K562 (cell line): Measurements from ENCODE around the gene TMEM117. TPM values are rescaled to one million over a fixed set of nuclear protein-coding genes. Genes with fewer than 3 reads are reported as not detected.

Experiments
- ATAC-seq: fragments of 200-7000 bp; cut with Tn5 transposase; 3 replicates; pipeline ENCODE4 v1.9.1; 2020; ENCODE audit warnings: moderate library complexity
- BruUV-seq: library from RNA; stranded (reverse); fragments of 400-500 nt; replicated peaks from 2 replicates; lab custom pipeline; 2021; lab: Mats Ljungman, UMichigan
- CTCF ChIA-PET: fragments of 300-600 bp; formaldehyde crosslinking; extraction: SDS; loops from one replicate; lab custom pipeline; 2021; ENCODE audit warnings: low intra/inter-chr PET ratio; lab: Yijun Ruan, JAX
- POLR2A ChIA-PET: fragments of 300-600, 350-650 bp; sonication (Branson Sonifier 250); formaldehyde crosslinking; extraction: SDS; loops from one replicate; lab custom pipeline; 2021; ENCODE audit warnings: antibody characterized with exemption, inconsistent platforms; lab: Yijun Ruan, JAX
- DNase-seq, 4 experiments: peaks; one replicate each; pipeline versions ENCODE4 v3.0.0 to v3.0.0-alpha.2; 2011 to 2018; ENCODE audit warnings: low spot score in 3 of 4, mixed read lengths in 3 of 4; ENCODE audit errors: extremely low read depth in 1 of 4
- FAIRE-seq: peaks from 2 replicates; lab custom pipeline; 2011; peaks lifted over from hg19 to GRCh38; lab: Jason Lieb, UNC
- H2AFZ ChIP-seq: 2 replicates; pipeline ENCODE4 v1.6.0; 2011; ENCODE audit warnings: low read depth, low read length, control low read depth, inconsistent platforms
- H3K27ac ChIP-seq: fragments of 200-600 bp; 3 replicates; pipeline ENCODE4 v1.8.0; 2011; ENCODE audit warnings: low read depth, mild to moderate bottlenecking, control low read depth, inconsistent platforms, low read length, moderate library complexity, mixed read lengths; ENCODE audit errors: extremely low read depth
- H3K27me3 ChIP-seq, 2 experiments: fragments of 300-600 bp in 1 of 2; 2 replicates in 1 of 2; 3 replicates in 1 of 2; pipeline versions ENCODE4 v1.6.0 to v1.8.0; 2011; ENCODE audit warnings: inconsistent platforms in 2 of 2, low read length in 2 of 2, mild to moderate bottlenecking in 1 of 2, mixed read lengths in 1 of 2, moderate library complexity in 1 of 2; ENCODE audit not compliant: control insufficient read depth in 2 of 2, insufficient read depth in 2 of 2
- H3K36me3 ChIP-seq: fragments of 300-600 bp; 3 replicates; pipeline ENCODE4 v1.8.0; 2011; ENCODE audit warnings: mild to moderate bottlenecking, low read length, inconsistent platforms; ENCODE audit not compliant: control insufficient read depth, insufficient read depth
- H3K4me1 ChIP-seq, 2 experiments: fragments of 200-600 bp in 1 of 2; replicated peaks in 1 of 2; 2 replicates in 1 of 2; 3 replicates in 1 of 2; pipeline versions ENCODE4 v1.5.1 to v1.8.0; 2011; ENCODE audit warnings: inconsistent platforms in 2 of 2, low read length in 2 of 2, mild to moderate bottlenecking in 1 of 2, mixed read lengths in 1 of 2, moderate library complexity in 1 of 2; ENCODE audit not compliant: control insufficient read depth in 2 of 2, insufficient read depth in 2 of 2
- H3K4me2 ChIP-seq: 2 replicates; pipeline ENCODE4 v1.6.1; 2011; ENCODE audit warnings: low read length, control low read depth, inconsistent platforms, mixed read lengths; ENCODE audit not compliant: insufficient read depth
- H3K4me3 ChIP-seq: fragments of 200-600 bp; sonication (generic), shearing (Covaris generic); 2 replicates; pipeline ENCODE4 v1.5.1; 2016; ENCODE audit warnings: control low read depth, inconsistent platforms
- H3K79me2 ChIP-seq: fragments of 200-600 bp; 3 replicates; pipeline ENCODE4 v1.8.0; 2011; ENCODE audit warnings: low read length, inconsistent platforms; ENCODE audit not compliant: control insufficient read depth, insufficient read depth
- H3K9ac ChIP-seq, 2 experiments: 2 replicates each; pipeline versions ENCODE4 v1.6.0 to v1.6.1; 2011; ENCODE audit warnings: low read depth in 2 of 2, low read length in 2 of 2, control low read depth in 1 of 2, inconsistent platforms in 1 of 2, mild to moderate bottlenecking in 1 of 2, mixed read lengths in 1 of 2; ENCODE audit not compliant: insufficient read depth in 1 of 2
- H3K9me1 ChIP-seq: one replicate; pipeline ENCODE4 v1.6.0; 2011; ENCODE audit warnings: inconsistent platforms, mild to moderate bottlenecking, low read length, moderate library complexity; ENCODE audit not compliant: control insufficient read depth, insufficient read depth
- H3K9me3 ChIP-seq: replicated peaks from 2 replicates; pipeline ENCODE4 v1.5.1; 2011; ENCODE audit warnings: low read depth, low read length, inconsistent platforms; ENCODE audit not compliant: control insufficient read depth, insufficient read depth
- H4K20me1 ChIP-seq: replicated peaks from 2 replicates; pipeline ENCODE4 v1.6.1; 2011; ENCODE audit warnings: low read length, inconsistent platforms, mixed read lengths; ENCODE audit not compliant: control insufficient read depth, insufficient read depth
- ASH1L ChIP-seq: fragments of 450-650 bp; IDR thresholded peaks from 2 replicates; pipeline ENCODE4 v1.6.1; 2018; ENCODE audit warnings: borderline replicate concordance, mild to moderate bottlenecking, low read depth; ENCODE audit not compliant: partially characterized antibody
- CHD2 ChIP-seq: IDR thresholded peaks from 2 replicates; pipeline ENCODE4 v1.6.1; 2011; ENCODE audit warnings: low read depth, low read length
- COPS2 ChIP-seq: fragments of 450-650 bp; conservative IDR thresholded peaks from 2 replicates; pipeline ENCODE4 v1.6.1; 2016; ENCODE audit warnings: mild to moderate bottlenecking, moderate library complexity
- GTF2E2 ChIP-seq: fragments of 200-800 bp; sonication (Bioruptor generic); IDR thresholded peaks from 2 replicates; pipeline ENCODE4 v1.6.1; 2016; ENCODE audit warnings: missing genetic modification characterization, missing compliant biosample characterization
- HDAC6 ChIP-seq: IDR thresholded peaks from 2 replicates; pipeline ENCODE4 v1.6.1; 2012; ENCODE audit warnings: low read depth, mild to moderate bottlenecking, control low read depth, inconsistent platforms, low read length, moderate library complexity
- HMG20B ChIP-seq: fragments of 250-450 bp; sonication (Bioruptor Pico); IDR thresholded peaks from 2 replicates; pipeline ENCODE4 v1.5.0; 2021; ENCODE audit warnings: mild to moderate bottlenecking
- KAT8 ChIP-seq: fragments of 450-650 bp; IDR thresholded peaks from 2 replicates; pipeline ENCODE4 v1.6.1; 2016; ENCODE audit warnings: low read depth, mild to moderate bottlenecking
- POLR3A ChIP-seq: IDR thresholded peaks from 2 replicates; pipeline ENCODE4 v1.6.1; 2011; ENCODE audit warnings: borderline replicate concordance, mild to moderate bottlenecking, moderate library complexity; ENCODE audit not compliant: insufficient read length, insufficient read depth; ENCODE audit errors: extremely low read depth
- RBM17 ChIP-seq: fragments of 200-400 bp; formaldehyde crosslinking; IDR thresholded peaks from 2 replicates; pipeline ENCODE4 v1.6.1; 2017; ENCODE audit warnings: low read depth, mild to moderate bottlenecking, low read length, borderline replicate concordance
- SMAD4 ChIP-seq: fragments of 250-450 bp; sonication (Bioruptor Pico); conservative IDR thresholded peaks from 2 replicates; pipeline ENCODE4 v1.8.0; 2021; ENCODE audit warnings: inconsistent platforms, mild to moderate bottlenecking, moderate library complexity
- SMARCC2 ChIP-seq: fragments of 450-650 bp; IDR thresholded peaks from 2 replicates; pipeline ENCODE4 v1.6.1; 2017; ENCODE audit warnings: antibody characterized with exemption, moderate library complexity, mild to moderate bottlenecking, low read depth
- TCF7 ChIP-seq: sonication (generic); IDR thresholded peaks from 2 replicates; pipeline ENCODE4 v1.6.1; 2016; ENCODE audit warnings: antibody characterized with exemption, borderline replicate concordance
- ZBTB17 ChIP-seq: fragments of 450-650 bp; formaldehyde crosslinking; IDR thresholded peaks from 2 replicates; pipeline ENCODE4 v1.4.0; 2020; ENCODE audit warnings: mild to moderate bottlenecking
- ZNF212 ChIP-seq: fragments of 450-650 bp; formaldehyde crosslinking; IDR thresholded peaks from 2 replicates; pipeline ENCODE4 v1.4.0; 2020; ENCODE audit warnings: mild to moderate bottlenecking
- ZNF311 ChIP-seq: fragments of 250-450 bp; sonication (Bioruptor Pico); IDR thresholded peaks from 2 replicates; pipeline ENCODE4 v1.4.0; 2020; ENCODE audit warnings: mild to moderate bottlenecking, moderate library complexity
- ZZZ3 ChIP-seq: fragments of 450-650 bp; IDR thresholded peaks from 2 replicates; pipeline ENCODE4 v1.6.1; 2016; ENCODE audit warnings: antibody characterized with exemption, mild to moderate bottlenecking, moderate library complexity
- WGBS: fragments of 100-300 bp; shearing (Covaris generic); methylation state at CpG from one replicate; pipeline ENCODE4 v1.1.6; 2016; ENCODE audit warnings: low coverage, mixed read lengths; ENCODE audit not compliant: insufficient coverage; ENCODE audit errors: missing lambda C conversion rate; 5-methylcytosine and 5-hydroxymethylcytosine counted together
- in situ Hi-C: fragments of 300-500 bp; cut with MboI; formaldehyde crosslinking; loops from 4 replicates; pipeline ENCODE4 v1.15.0; 2018; ENCODE audit warnings: inconsistent platforms, mixed read lengths
- intact Hi-C: fragments of 100-400 bp; cut with micrococcal nuclease; formaldehyde crosslinking; loops from 2 replicates; pipeline ENCODE4 v1.14.2; 2022
- polyA plus RNA-seq, 8 experiments: library from polyadenylated mRNA; depleted of rRNA in 4 of 8; stranded (reverse) in 5 of 8; unstranded in 3 of 8; fragments of >200 nt; fragmentation: Nextera tagmentation in 2 of 8; fragmentation: Illumina TruSeq in 1 of 8; extraction: Ambion mirVana in 2 of 8; extraction: Trizol in 1 of 8; gene quantifications; 2 replicates each; pipeline versions ENCODE4 v1.2.1 to v1.2.3, GENCODE V29; 2011 to 2014; ENCODE audit warnings: inconsistent platforms in 1 of 8, missing spikeins in 1 of 8
- total RNA-seq, 7 experiments: library from RNA; depleted of rRNA in 6 of 7; stranded (reverse); fragments of >200 nt in 6 of 7; fragmentation: Illumina TruSeq in 2 of 7; extraction: Trizol in 2 of 7; gene quantifications; 2 replicates each; pipeline versions ENCODE4 v1.2.1 to v1.2.3, GENCODE V29; 2011 to 2021; ENCODE audit warnings: low replicate concordance in 1 of 7
- TF ChIP-seq, protein P1 (sequence below): fragments of 450-650 bp; IDR thresholded peaks from 2 replicates; pipeline ENCODE4 v1.6.1; 2016

TMEM117 gene
- total and polyA plus RNA-seq, 9 of the 15 experiments (the other 6 are each of a cell fraction or from before 2014, with no cell fraction given), result 0.31 to 2.8 (median 1.0) TPM

GRCh38 chr12:43884683-43885410 lies 49.0 kb downstream of the TMEM117 start:
- no peak for ATAC-seq
- no peak for TF ChIP-seq ZBTB17 (CRISPR knock-in tag)
- TF ChIP-seq ZZZ3, result no peak
- no peaks in the 10 kb centered on the region for H3K4me1 ChIP-seq
- H3K27me3 ChIP-seq, result no peaks in the 10 kb centered on the region
- H3K4me2 ChIP-seq, result no peak overlapping the region
- H3K79me2 ChIP-seq, result no peaks in the 10 kb centered on the region
- POLR2A ChIA-PET, result no interaction called here
- H2AFZ ChIP-seq, result no peak overlapping the region
- H4K20me1 ChIP-seq, result no peaks in the 10 kb centered on the region
- no peaks in the 10 kb centered on the region for H3K36me3 ChIP-seq
- H3K9me3 ChIP-seq, result no peaks in the 10 kb centered on the region
- 6% methylated on average over 8 of the region's 8 CpGs for WGBS
- in situ Hi-C loops (loop anchor here (5.0 kb wide), 1 partner anchor 108 kb away; no protein-coding TSS in a partner anchor), intact Hi-C loops (loop anchor here (5.0 kb wide), 2 partner anchors 383 to 443 kb away; no protein-coding TSS in a partner anchor)
- H3K9me1 ChIP-seq, result no peaks in the 10 kb centered on the region
- no TSS peak for BruUV-seq
- CTCF ChIA-PET, result no interaction called here
- H3K27ac ChIP-seq, result no peak overlapping the region
- no peak for FAIRE-seq
- no peak overlapping the region for H3K9ac ChIP-seq
- H3K4me3 ChIP-seq, result no peak overlapping the region
- DNase-seq, result no peak

DNA sequence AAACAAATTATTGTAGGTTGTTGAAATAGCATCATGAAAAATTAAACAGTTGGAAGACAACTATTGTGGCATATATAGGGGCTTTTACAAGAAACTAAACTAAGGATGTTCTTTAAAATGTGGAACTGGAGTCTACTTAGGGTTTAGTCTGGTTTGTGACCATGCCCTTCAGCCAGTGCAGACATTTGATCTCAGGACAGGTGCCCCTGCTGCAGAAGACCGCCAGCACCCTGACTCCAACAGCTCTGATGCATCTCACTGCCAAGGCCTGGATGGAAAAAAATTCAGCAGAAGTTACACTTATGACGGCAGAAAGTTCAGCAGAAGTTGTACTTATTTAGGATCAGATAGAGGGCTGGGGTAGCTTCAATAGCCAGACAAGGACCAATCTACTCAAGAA lies 51.5 kb downstream of the TMEM117 start:
- Histone ChIP-seq H3K9me1 (no peaks in the 10 kb centered on the region), H2AFZ (no peak overlapping the region), H3K36me3 (no peaks in the 10 kb centered on the region), H4K20me1 (no peaks in the 10 kb centered on the region), H3K4me1 (no peaks in the 10 kb centered on the region), H3K27ac (no peak overlapping the region), H3K27me3 (no peaks in the 10 kb centered on the region), H3K79me2 (no peaks in the 10 kb centered on the region), H3K9ac (no peak overlapping the region), H3K9me3 (no peaks in the 10 kb centered on the region), H3K4me3 (no peak overlapping the region), H3K4me2 (no peak overlapping the region)
- CTCF ChIA-PET, result no interaction called here
- ATAC-seq, result no peak
- no TSS peak for BruUV-seq
- FAIRE-seq, result no peak
- DNase-seq, result no peak
- WGBS, result 3% methylated on average over 2 of the region's 2 CpGs
- in situ Hi-C loops (no loop called here), intact Hi-C loops (no loop called here)
- POLR2A ChIA-PET, result interaction anchor here (0.6 kb wide), 1 partner anchor 27 kb away, joined by 3 read pairs; no protein-coding TSS in a partner anchor
- TF ChIP-seq RBM17 (no peak), TCF7 (no peak), KAT8 (no peak), ZNF212 (no peak), HMG20B (CRISPR knock-in tag) (no peak), GTF2E2 (no peak), CHD2 (no peak), HDAC6 (no peak), ZNF311 (CRISPR knock-in tag) (no peak), ASH1L (no peak), SMARCC2 (no peak), POLR3A (no peak), SMAD4 (CRISPR knock-in tag) (no peak), COPS2 (no peak)
- TF ChIP-seq, protein P1, sequence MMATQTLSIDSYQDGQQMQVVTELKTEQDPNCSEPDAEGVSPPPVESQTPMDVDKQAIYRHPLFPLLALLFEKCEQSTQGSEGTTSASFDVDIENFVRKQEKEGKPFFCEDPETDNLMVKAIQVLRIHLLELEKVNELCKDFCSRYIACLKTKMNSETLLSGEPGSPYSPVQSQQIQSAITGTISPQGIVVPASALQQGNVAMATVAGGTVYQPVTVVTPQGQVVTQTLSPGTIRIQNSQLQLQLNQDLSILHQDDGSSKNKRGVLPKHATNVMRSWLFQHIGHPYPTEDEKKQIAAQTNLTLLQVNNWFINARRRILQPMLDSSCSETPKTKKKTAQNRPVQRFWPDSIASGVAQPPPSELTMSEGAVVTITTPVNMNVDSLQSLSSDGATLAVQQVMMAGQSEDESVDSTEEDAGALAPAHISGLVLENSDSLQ, result no peak
